A673 (cell line): ENCODE results near the gene LBX1. TPM values are rescaled to one million over a fixed set of nuclear protein-coding genes. Genes with fewer than 3 reads are reported as not detected.

Experiments
- BruUV-seq: library from RNA; stranded (reverse); fragments of 400-500 nt; replicated peaks from 2 replicates; lab custom pipeline; 2021; lab: Mats Ljungman, UMichigan
- CTCF ChIA-PET: fragments of 300-600 bp; sonication (Branson Sonifier 250); formaldehyde crosslinking; loops from one replicate; lab custom pipeline; 2022; ENCODE audit warnings: antibody characterized with exemption; lab: Charles Lee
- POLR2A ChIA-PET: fragments of 300-600 bp; sonication (Branson Sonifier 250); formaldehyde crosslinking; loops from one replicate; lab custom pipeline; 2022; ENCODE audit warnings: antibody characterized with exemption; ENCODE audit not compliant: low non-redundant PET; lab: Charles Lee
- DNase-seq: peaks from one replicate; pipeline ENCODE4 v3.0.0-alpha.2; 2015; ENCODE audit warnings: low spot score
- H3K27ac ChIP-seq: fragments of 200-600 bp; sonication (generic); 2 replicates; pipeline ENCODE4 v1.5.1; 2016; ENCODE audit warnings: mixed run types, low read depth, mild to moderate bottlenecking, mixed read lengths, antibody characterized with exemption, low read length; ENCODE audit not compliant: poor library complexity, severe bottlenecking
- H3K27me3 ChIP-seq: fragments of 200-600 bp; sonication (generic); replicated peaks from 2 replicates; pipeline ENCODE4 v1.6.1; 2017; ENCODE audit warnings: mixed run types, low read depth, mild to moderate bottlenecking, mixed read lengths, antibody characterized with exemption, low read length; ENCODE audit not compliant: insufficient read depth, poor library complexity
- H3K36me3 ChIP-seq: fragments of 200-600 bp; sonication (generic); 2 replicates; pipeline ENCODE4 v1.6.1; 2016; ENCODE audit warnings: mixed run types, mild to moderate bottlenecking, mixed read lengths, antibody characterized with exemption, low read length; ENCODE audit not compliant: insufficient read depth, poor library complexity, severe bottlenecking
- H3K4me1 ChIP-seq: fragments of 200-600 bp; sonication (generic); 2 replicates; pipeline ENCODE4 v1.6.1; 2017; ENCODE audit warnings: mixed run types, mild to moderate bottlenecking, mixed read lengths, antibody characterized with exemption, low read length; ENCODE audit not compliant: insufficient read depth, poor library complexity, severe bottlenecking
- H3K4me3 ChIP-seq: fragments of 200-600 bp; sonication (generic); 2 replicates; pipeline ENCODE4 v1.5.1; 2016; ENCODE audit warnings: low read depth, mixed run types, mild to moderate bottlenecking, mixed read lengths, low read length; ENCODE audit not compliant: poor library complexity, severe bottlenecking
- H3K9me3 ChIP-seq: fragments of 200-600 bp; sonication (generic); 2 replicates; pipeline ENCODE4 v1.6.1; 2016; ENCODE audit warnings: mixed run types, low read depth, mild to moderate bottlenecking, mixed read lengths, antibody characterized with exemption, low read length; ENCODE audit not compliant: poor library complexity, severe bottlenecking
- EZH2 ChIP-seq: fragments of 200-600 bp; sonication (generic); IDR thresholded peaks from 2 replicates; pipeline ENCODE4 v1.6.1; 2017; ENCODE audit warnings: borderline replicate concordance, low read depth, mild to moderate bottlenecking, mixed read lengths, antibody characterized with exemption, low read length; ENCODE audit not compliant: poor library complexity, severe bottlenecking
- intact Hi-C: fragments of 100-400 bp; cut with micrococcal nuclease; formaldehyde crosslinking; loops from one replicate; pipeline ENCODE4 v1.10.0; 2022; ENCODE audit not compliant: unreplicated experiment
- total RNA-seq: library from RNA; stranded (reverse); gene quantifications from 2 replicates; pipeline ENCODE4 v1.2.3, GENCODE V29; 2021
- TF ChIP-seq, protein P1 (sequence below): fragments of 300-800, 200-600 bp; sonication (generic); conservative IDR thresholded peaks from 2 replicates; pipeline ENCODE4 v1.5.1; 2017; ENCODE audit warnings: low read depth, mild to moderate bottlenecking, antibody characterized with exemption, low read length, moderate library complexity, mixed read lengths

Gene LBX1
- total RNA-seq, 1 experiment from 2014 or later, result not detected

GRCh38 chr10:101267290-101267680 lies 38.0 kb upstream of the LBX1 start:
- no peak overlapping the region for H3K4me3 ChIP-seq
- POLR2A ChIA-PET, result no interaction called here
- H3K36me3 ChIP-seq, result no peaks in the 10 kb centered on the region
- peaks cover 17% of the 10 kb centered on the region for H3K4me1 ChIP-seq
- H3K27ac ChIP-seq, result no peak overlapping the region
- peak; percentile 53 for DNase-seq
- intact Hi-C loops, result loop anchor here (5.0 kb wide), 1 partner anchor 50 kb away; no protein-coding TSS in a partner anchor
- TF ChIP-seq EZH2, result no peak
- TF ChIP-seq, protein P1, sequence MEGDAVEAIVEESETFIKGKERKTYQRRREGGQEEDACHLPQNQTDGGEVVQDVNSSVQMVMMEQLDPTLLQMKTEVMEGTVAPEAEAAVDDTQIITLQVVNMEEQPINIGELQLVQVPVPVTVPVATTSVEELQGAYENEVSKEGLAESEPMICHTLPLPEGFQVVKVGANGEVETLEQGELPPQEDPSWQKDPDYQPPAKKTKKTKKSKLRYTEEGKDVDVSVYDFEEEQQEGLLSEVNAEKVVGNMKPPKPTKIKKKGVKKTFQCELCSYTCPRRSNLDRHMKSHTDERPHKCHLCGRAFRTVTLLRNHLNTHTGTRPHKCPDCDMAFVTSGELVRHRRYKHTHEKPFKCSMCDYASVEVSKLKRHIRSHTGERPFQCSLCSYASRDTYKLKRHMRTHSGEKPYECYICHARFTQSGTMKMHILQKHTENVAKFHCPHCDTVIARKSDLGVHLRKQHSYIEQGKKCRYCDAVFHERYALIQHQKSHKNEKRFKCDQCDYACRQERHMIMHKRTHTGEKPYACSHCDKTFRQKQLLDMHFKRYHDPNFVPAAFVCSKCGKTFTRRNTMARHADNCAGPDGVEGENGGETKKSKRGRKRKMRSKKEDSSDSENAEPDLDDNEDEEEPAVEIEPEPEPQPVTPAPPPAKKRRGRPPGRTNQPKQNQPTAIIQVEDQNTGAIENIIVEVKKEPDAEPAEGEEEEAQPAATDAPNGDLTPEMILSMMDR, result no peak
- CTCF ChIA-PET, result interaction anchor here (0.7 kb wide), 1 partner anchor 33 kb away, joined by 5 read pairs; no protein-coding TSS in a partner anchor
- H3K27me3 ChIP-seq, result peaks cover 3% of the 10 kb centered on the region
- H3K9me3 ChIP-seq, result no peaks in the 10 kb centered on the region
- BruUV-seq, result no TSS peak

- intact Hi-C loops, result loop anchor here (5.0 kb wide), 1 partner anchor 49 kb away; no protein-coding TSS in a partner anchor
- TF ChIP-seq EZH2, result no peak
- TF ChIP-seq, protein P1, result no peak
- CTCF ChIA-PET, result interaction anchor here (0.5 to 0.7 kb wide), 2 partner anchors 32 to 323 kb away, joined by 3 to 5 read pairs; no protein-coding TSS in a partner anchor
- H3K9me3 ChIP-seq, result no peaks in the 10 kb centered on the region
- H3K4me3 ChIP-seq, result no peak overlapping the region
- DNase-seq, result peak; percentile 20
- POLR2A ChIA-PET, result interaction anchor here (0.6 kb wide), 1 partner anchor 43 kb away, joined by 3 read pairs; no protein-coding TSS in a partner anchor
- H3K27me3 ChIP-seq, result peaks cover 3% of the 10 kb centered on the region
- peaks cover 17% of the 10 kb centered on the region for H3K4me1 ChIP-seq
- H3K36me3 ChIP-seq, result no peaks in the 10 kb centered on the region
- no peak overlapping the region for H3K27ac ChIP-seq
- no TSS peak for BruUV-seq
Observed at GRCh38 chr10:101266381-101267289, 37.4 kb upstream of the LBX1 start.

GRCh38 chr10:101263150-101263752 lies 34.0 kb upstream of the LBX1 start:
- Histone ChIP-seq H3K4me3 (no peak overlapping the region), H3K27me3 (no peaks in the 10 kb centered on the region), H3K9me3 (no peaks in the 10 kb centered on the region), H3K36me3 (no peaks in the 10 kb centered on the region), H3K27ac (no peak overlapping the region), H3K4me1 (peaks cover 17% of the 10 kb centered on the region)
- intact Hi-C loops, result no loop called here
- CTCF ChIA-PET, result no interaction called here
- peak; percentile 53 for DNase-seq
- POLR2A ChIA-PET, result no interaction called here
- TF ChIP-seq, protein P1, result no peak
- TF ChIP-seq EZH2, result no peak
- no TSS peak for BruUV-seq
